CMK (cell line): Measurements from ENCODE around the gene GTF2H2.
"Not testable (repeated sequence)": the region's sequence is repeated elsewhere in the genome, so short reads cannot be mapped to it uniquely, and the experiment has no call there.

Experiments
- DNase-seq: peaks from one replicate; pipeline ENCODE4 v3.0.0-alpha.2; 2010; ENCODE audit warnings: low read depth

The GTF2H2 gene

DNA sequence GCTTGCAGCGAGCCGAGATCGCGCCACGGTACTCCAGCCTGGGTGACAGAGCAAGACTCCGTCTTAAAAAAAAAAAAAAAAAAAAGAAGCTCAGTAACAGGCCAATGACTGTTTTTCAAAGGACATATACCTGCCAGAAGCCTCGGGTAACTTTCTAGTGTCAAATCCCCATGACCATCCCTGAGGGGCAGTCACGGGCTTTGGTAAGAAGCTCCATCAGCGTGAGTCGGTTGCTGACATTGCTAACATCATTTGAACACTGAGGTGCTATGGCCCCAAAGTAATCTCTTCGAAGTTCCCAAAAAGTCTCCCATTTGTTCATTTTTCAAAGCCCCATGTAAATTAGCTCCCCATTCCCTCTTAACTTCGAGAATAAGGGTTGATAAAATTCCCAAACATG lies 53.9 kb downstream of the GTF2H2 start:
- no peak for DNase-seq

DNA sequence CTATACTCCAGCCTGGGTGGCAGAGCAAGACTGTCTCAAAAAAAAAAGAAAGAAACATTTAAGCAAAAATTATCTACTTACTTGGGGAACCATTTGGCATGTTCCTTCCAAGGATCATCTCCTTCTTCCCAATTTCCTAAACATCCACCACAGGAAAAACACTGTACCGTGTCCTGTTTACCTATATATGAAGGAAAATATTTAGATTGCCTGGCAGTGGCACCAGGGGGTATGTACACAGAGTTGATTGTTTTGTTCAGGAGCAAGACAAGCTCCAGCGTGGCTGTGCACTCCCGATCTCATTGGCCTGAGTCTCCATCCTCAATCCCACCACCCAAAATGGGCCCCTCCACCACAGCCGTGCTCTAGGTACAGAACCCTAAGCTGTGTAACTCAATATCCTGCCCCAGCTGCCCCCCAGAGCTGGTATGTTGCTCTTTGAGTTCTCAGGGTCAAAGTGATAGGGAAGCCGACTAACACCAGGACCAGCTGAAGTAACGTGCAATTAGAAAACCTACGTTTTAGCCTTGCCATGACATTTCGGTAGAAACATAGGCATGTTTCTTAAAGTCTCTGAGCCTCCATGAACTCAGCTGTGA lies 56.2 kb downstream of the GTF2H2 start:
- no peak for DNase-seq

DNA sequence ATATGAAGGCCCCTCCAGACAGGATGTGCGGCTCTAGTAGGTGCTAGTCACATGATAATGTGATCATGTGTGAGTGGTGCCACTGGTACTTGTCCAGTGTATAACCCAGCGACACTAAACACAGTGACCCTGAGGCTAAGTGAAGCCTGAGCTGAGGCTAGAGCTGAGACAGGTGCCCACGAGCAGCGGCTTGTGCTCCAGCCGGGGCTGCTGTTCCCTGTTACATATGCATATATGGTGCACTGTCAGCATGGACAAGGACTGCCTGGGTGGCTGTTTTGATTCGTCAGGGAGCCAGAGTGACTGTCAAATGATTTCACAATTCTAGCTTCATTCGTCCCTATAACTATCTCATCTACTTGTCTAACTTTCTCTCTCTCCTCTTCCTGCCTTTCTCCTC lies 60.5 kb downstream of the GTF2H2 start:
- DNase-seq: not testable (repeated sequence)
